HUES6 (cell line): Measurements from ENCODE around the gene TMEM139.

ENCODE experiments used
- H3K27ac ChIP-seq: 2 replicates; pipeline ENCODE4 v1.7.0; 2013; ENCODE audit warnings: low read depth, mild to moderate bottlenecking, low read length, inconsistent platforms
- H3K27me3 ChIP-seq: 2 replicates; pipeline ENCODE4 v1.6.1; 2013; ENCODE audit warnings: low read length; ENCODE audit not compliant: control insufficient read depth, insufficient read depth
- H3K36me3 ChIP-seq: 2 replicates; pipeline ENCODE4 v1.6.1; 2013; ENCODE audit warnings: low read length; ENCODE audit not compliant: control insufficient read depth, insufficient read depth
- H3K4me1 ChIP-seq: 2 replicates; pipeline ENCODE4 v1.6.1; 2013; ENCODE audit warnings: low read length; ENCODE audit not compliant: control insufficient read depth, insufficient read depth
- H3K4me3 ChIP-seq: 2 replicates; pipeline ENCODE4 v1.5.1; 2013; ENCODE audit warnings: low read depth, low read length
- H3K9ac ChIP-seq: one replicate; pipeline ENCODE4 v1.6.1; 2013; ENCODE audit warnings: mild to moderate bottlenecking, low read length
- H3K9me3 ChIP-seq: 2 replicates; pipeline ENCODE4 v1.6.1; 2013; ENCODE audit warnings: low read depth, low read length; ENCODE audit not compliant: control insufficient read depth, insufficient read depth

Gene TMEM139

DNA sequence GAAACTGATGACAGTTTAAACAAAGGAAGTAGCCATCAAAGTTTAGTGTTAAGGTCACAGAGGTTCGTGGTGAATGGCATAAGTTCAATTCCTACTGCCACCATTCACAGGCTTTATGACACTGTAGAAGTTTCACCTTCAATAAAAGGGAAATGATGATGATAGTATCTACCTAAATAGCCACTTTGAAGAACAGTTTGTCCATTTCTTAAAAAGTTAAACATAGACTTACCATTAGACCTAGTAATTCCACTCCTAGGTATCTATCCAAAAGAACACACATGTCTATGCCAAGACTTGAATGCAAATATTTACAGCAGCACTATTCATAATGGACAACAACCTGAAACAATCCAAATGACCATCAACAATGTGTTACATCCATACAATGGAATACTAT, 40.4 kb upstream of the TMEM139 start:
- Histone ChIP-seq H3K4me3 (no peak overlapping the region), H3K36me3 (no peaks in the 10 kb centered on the region), H3K27ac (no peak overlapping the region), H3K27me3 (0 out of 2 replicates have a peak, but pooled peaks cover 4% of the 10 kb centered on the region), H3K9ac (no peak overlapping the region), H3K4me1 (no peaks in the 10 kb centered on the region), H3K9me3 (no peaks in the 10 kb centered on the region)

DNA sequence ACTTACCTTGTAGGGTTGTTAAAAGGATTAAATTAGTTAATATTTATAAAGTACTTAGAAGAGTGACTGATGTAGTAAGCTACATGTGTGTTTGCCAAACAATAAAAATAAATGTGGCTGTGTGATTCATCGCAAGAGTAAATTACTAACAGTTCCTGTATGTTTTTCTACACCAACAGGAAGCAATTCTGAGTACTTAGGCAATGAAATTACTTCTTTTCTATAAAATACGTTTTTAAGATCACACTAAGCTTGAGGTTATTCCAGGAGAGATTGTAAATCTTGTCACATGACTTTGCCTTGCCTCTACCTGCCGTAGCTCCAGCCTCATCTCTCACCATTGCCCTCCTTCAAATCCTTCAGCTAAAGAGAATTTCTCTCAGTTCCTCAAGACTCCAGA, 39.6 kb upstream of the TMEM139 start:
- Histone ChIP-seq H3K27me3 (0 out of 2 replicates have a peak, but pooled peaks cover 4% of the 10 kb centered on the region), H3K4me3 (no peak overlapping the region), H3K4me1 (no peaks in the 10 kb centered on the region), H3K36me3 (no peaks in the 10 kb centered on the region), H3K9ac (no peak overlapping the region), H3K27ac (no peak overlapping the region), H3K9me3 (no peaks in the 10 kb centered on the region)

DNA sequence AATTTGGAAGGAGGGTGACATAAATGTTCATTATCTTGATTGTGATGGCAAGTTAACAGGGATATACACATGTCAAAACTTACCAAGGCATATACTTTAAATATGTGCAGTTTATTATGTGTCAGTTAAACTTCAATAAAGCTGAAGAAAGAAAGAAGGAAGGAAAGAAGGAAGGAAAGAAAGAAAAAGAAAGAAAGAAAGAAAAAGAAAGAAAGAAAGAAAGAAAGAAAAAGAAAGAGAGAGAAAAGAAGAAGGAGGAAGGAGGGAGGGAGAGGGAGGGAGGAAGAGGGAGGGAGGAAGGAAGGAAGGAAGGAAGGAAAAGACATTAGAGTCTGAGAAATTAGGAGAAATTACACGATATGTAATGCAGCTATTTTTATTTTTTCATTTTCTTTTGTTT, 37.4 kb upstream of the TMEM139 start:
- no peaks in the 10 kb centered on the region for H3K27me3 ChIP-seq
- no peaks in the 10 kb centered on the region for H3K36me3 ChIP-seq
- H3K27ac ChIP-seq: no peak overlapping the region
- no peak overlapping the region for H3K4me3 ChIP-seq
- no peaks in the 10 kb centered on the region for H3K4me1 ChIP-seq
- no peak overlapping the region for H3K9ac ChIP-seq
- H3K9me3 ChIP-seq: no peaks in the 10 kb centered on the region

GRCh38 chr7:143248761-143249354, 35.9 kb upstream of the TMEM139 start:
- Histone ChIP-seq H3K9ac (no peak overlapping the region), H3K36me3 (no peaks in the 10 kb centered on the region), H3K27me3 (no peaks in the 10 kb centered on the region), H3K4me3 (no peak overlapping the region), H3K9me3 (no peaks in the 10 kb centered on the region; the same call in 1 of the 2 replicates), H3K4me1 (no peaks in the 10 kb centered on the region), H3K27ac (no peak overlapping the region)

GRCh38 chr7:143250199-143250598, 34.6 kb upstream of the TMEM139 start:
- no peaks in the 10 kb centered on the region for H3K4me1 ChIP-seq
- no peak overlapping the region for H3K4me3 ChIP-seq
- H3K27me3 ChIP-seq: no peaks in the 10 kb centered on the region
- no peaks in the 10 kb centered on the region for H3K36me3 ChIP-seq
- no peak overlapping the region for H3K9ac ChIP-seq
- H3K27ac ChIP-seq: no peak overlapping the region
- H3K9me3 ChIP-seq: no peaks in the 10 kb centered on the region; the same call in 1 of the 2 replicates

- Histone ChIP-seq H3K4me1 (no peaks in the 10 kb centered on the region), H3K4me3 (no peak overlapping the region), H3K9me3 (no peaks in the 10 kb centered on the region; the same call in 1 of the 2 replicates), H3K27me3 (no peaks in the 10 kb centered on the region), H3K9ac (no peak overlapping the region), H3K36me3 (no peaks in the 10 kb centered on the region), H3K27ac (no peak overlapping the region)
Measured at GRCh38 chr7:143250822-143251221, 33.9 kb upstream of the TMEM139 start.

DNA sequence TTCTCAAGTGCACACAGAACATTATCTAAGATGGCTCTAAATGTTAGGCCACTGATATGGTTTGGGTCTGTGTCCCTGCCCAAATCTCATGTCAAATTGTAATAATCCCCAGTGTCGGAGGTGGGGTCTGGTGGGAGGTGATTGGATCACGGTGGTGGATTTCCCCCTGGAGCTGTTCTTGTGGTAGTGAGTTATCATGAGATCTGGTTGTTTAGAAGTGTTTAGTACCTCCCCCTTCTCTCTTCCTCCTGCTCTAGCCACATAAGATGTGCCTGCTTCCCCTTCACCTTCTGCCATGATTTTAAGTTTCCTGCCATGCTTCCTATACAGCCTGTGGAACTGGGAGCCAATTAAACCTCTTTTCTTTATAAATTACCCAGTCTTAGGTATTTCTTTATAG, 32.8 kb upstream of the TMEM139 start:
- H3K27me3 ChIP-seq: no peaks in the 10 kb centered on the region
- no peak overlapping the region for H3K9ac ChIP-seq
- H3K36me3 ChIP-seq: no peaks in the 10 kb centered on the region
- no peaks in the 10 kb centered on the region for H3K4me1 ChIP-seq
- no peaks in the 10 kb centered on the region; the same call in 1 of the 2 replicates for H3K9me3 ChIP-seq
- no peak overlapping the region for H3K4me3 ChIP-seq
- H3K27ac ChIP-seq: no peak overlapping the region

GRCh38 chr7:143255564-143255963, 29.2 kb upstream of the TMEM139 start:
- H3K4me1 ChIP-seq: no peaks in the 10 kb centered on the region
- no peak overlapping the region for H3K9ac ChIP-seq
- H3K27me3 ChIP-seq: no peaks in the 10 kb centered on the region
- H3K36me3 ChIP-seq: no peaks in the 10 kb centered on the region
- no peaks in the 10 kb centered on the region; the same call in 1 of the 2 replicates for H3K9me3 ChIP-seq
- H3K27ac ChIP-seq: no peak overlapping the region
- no peak overlapping the region for H3K4me3 ChIP-seq

- Histone ChIP-seq H3K36me3 (no peaks in the 10 kb centered on the region), H3K27ac (no peak overlapping the region), H3K4me1 (no peaks in the 10 kb centered on the region), H3K4me3 (no peak overlapping the region), H3K27me3 (no peaks in the 10 kb centered on the region), H3K9ac (no peak overlapping the region), H3K9me3 (no peaks in the 10 kb centered on the region; the same call in 1 of the 2 replicates)
Measured at GRCh38 chr7:143256325-143256724, 28.4 kb upstream of the TMEM139 start.

DNA sequence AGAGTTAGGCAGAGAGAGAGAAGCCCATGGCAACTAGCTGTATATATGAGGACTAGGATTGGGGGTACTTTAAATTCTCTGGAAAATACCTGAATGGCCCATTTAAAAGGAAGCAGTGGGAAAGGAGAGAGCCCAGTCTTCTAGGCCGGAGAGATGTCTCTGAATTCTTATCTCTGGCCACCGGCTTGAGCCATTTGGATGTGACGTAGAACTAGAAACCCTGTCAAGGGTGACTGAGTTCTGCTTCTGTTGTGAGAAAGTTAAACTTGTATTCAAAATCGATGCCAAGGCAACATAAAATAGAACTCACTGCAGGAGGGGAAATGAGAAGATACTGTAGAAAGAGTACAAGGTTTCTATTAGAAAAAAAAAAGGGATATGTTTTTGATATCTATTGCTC, 27.8 kb upstream of the TMEM139 start:
- Histone ChIP-seq H3K9ac (no peak overlapping the region), H3K27ac (no peak overlapping the region), H3K4me3 (no peak overlapping the region), H3K4me1 (no peaks in the 10 kb centered on the region), H3K27me3 (no peaks in the 10 kb centered on the region), H3K36me3 (no peaks in the 10 kb centered on the region), H3K9me3 (peaks cover 2% of the 10 kb centered on the region; the same call in 1 of the 2 replicates)

- no peaks in the 10 kb centered on the region for H3K36me3 ChIP-seq
- H3K9ac ChIP-seq: no peak overlapping the region
- H3K9me3 ChIP-seq: peaks cover 4% of the 10 kb centered on the region; the same call in 1 of the 2 replicates
- H3K4me3 ChIP-seq: no peak overlapping the region
- H3K27ac ChIP-seq: no peak overlapping the region
- H3K4me1 ChIP-seq: no peaks in the 10 kb centered on the region
- no peaks in the 10 kb centered on the region for H3K27me3 ChIP-seq
Measured at GRCh38 chr7:143257501-143257900, 27.3 kb upstream of the TMEM139 start.
